OCI-LY7 (cell line): ENCODE data around the gene DUSP12. TPM values are rescaled to one million over a fixed set of nuclear protein-coding genes. Genes with fewer than 3 reads are reported as not detected.

ENCODE experiments used
- BruUV-seq: library from RNA; stranded (reverse); fragments of 400-500 nt; replicated peaks from 2 replicates; lab custom pipeline; 2021; lab: Mats Ljungman, UMichigan
- CTCF ChIA-PET: fragments of 300-600 bp; sonication (Branson Sonifier 250); formaldehyde crosslinking; loops from one replicate; lab custom pipeline; 2022; ENCODE audit warnings: antibody characterized with exemption; ENCODE audit not compliant: unreplicated experiment; lab: Charles Lee
- POLR2A ChIA-PET: fragments of 300-600 bp; sonication (Branson Sonifier 250); formaldehyde crosslinking; loops from one replicate; lab custom pipeline; 2022; ENCODE audit warnings: antibody characterized with exemption; lab: Charles Lee
- DNase-seq: peaks from one replicate; pipeline ENCODE4 v3.0.0-alpha.2; 2015; ENCODE audit warnings: low spot score
- H2AFZ ChIP-seq: fragments of 200-600 bp; sonication (generic), shearing (Covaris generic); 2 replicates; pipeline ENCODE4 v1.6.1; 2014; ENCODE audit warnings: mild to moderate bottlenecking, antibody characterized with exemption, low read length, moderate library complexity
- H3K27ac ChIP-seq: fragments of 200-600 bp; sonication (generic); 2 replicates; pipeline ENCODE4 v1.5.1; 2014; ENCODE audit warnings: mixed run types, low read depth, mild to moderate bottlenecking, moderate library complexity, low read length, inconsistent platforms; ENCODE audit not compliant: poor library complexity, severe bottlenecking
- H3K36me3 ChIP-seq: fragments of 200-600 bp; sonication (generic); 2 replicates; pipeline ENCODE4 v1.6.1; 2014; ENCODE audit warnings: mild to moderate bottlenecking, antibody characterized with exemption, low read length, moderate library complexity, mixed read lengths; ENCODE audit not compliant: insufficient read depth
- H3K4me1 ChIP-seq: fragments of 200-600 bp; sonication (generic); 2 replicates; pipeline ENCODE4 v1.5.1; 2014; ENCODE audit warnings: mild to moderate bottlenecking, low read length; ENCODE audit not compliant: insufficient read depth, poor library complexity, severe bottlenecking
- H3K4me2 ChIP-seq: fragments of 200-600 bp; sonication (generic); 2 replicates; pipeline ENCODE4 v1.6.1; 2014; ENCODE audit warnings: mild to moderate bottlenecking, low read length
- H3K4me3 ChIP-seq: fragments of 200-600 bp; sonication (generic); 2 replicates; pipeline ENCODE4 v1.5.1; 2014; ENCODE audit warnings: mild to moderate bottlenecking, low read depth, low read length; ENCODE audit not compliant: poor library complexity, severe bottlenecking
- H3K79me2 ChIP-seq: fragments of 200-600 bp; sonication (generic); 2 replicates; pipeline ENCODE4 v1.6.1; 2016; ENCODE audit warnings: low read depth, mild to moderate bottlenecking, low read length, moderate library complexity, mixed read lengths; ENCODE audit not compliant: insufficient read depth
- H3K9me2 ChIP-seq: fragments of 200-600 bp; sonication (generic); 2 replicates; pipeline ENCODE4 v1.6.1; 2016; ENCODE audit warnings: mild to moderate bottlenecking, low read length, mixed read lengths; ENCODE audit not compliant: insufficient read depth
- H3K9me3 ChIP-seq: fragments of 200-600 bp; sonication (generic); 2 replicates; pipeline ENCODE4 v1.6.1; 2014; ENCODE audit warnings: mild to moderate bottlenecking, mixed run types, low read length, mixed read lengths
- H4K20me1 ChIP-seq: fragments of 200-600 bp; sonication (generic); 2 replicates; pipeline ENCODE4 v1.6.1; 2014; ENCODE audit warnings: mild to moderate bottlenecking, antibody characterized with exemption, low read length, moderate library complexity, mixed read lengths; ENCODE audit not compliant: insufficient read depth
- CTCF ChIP-seq: fragments of 200-600 bp; sonication (generic); conservative IDR thresholded peaks from 2 replicates; pipeline ENCODE4 v1.5.1; 2014; ENCODE audit warnings: mild to moderate bottlenecking, antibody characterized with exemption, low read length, moderate library complexity, mixed read lengths
- EZH2phosphoT487 ChIP-seq: fragments of 200-600 bp; sonication (generic); IDR thresholded peaks from 2 replicates; pipeline ENCODE4 v1.6.1; 2018; ENCODE audit warnings: low read depth, borderline replicate concordance, mild to moderate bottlenecking, mixed run types, antibody characterized with exemption, low read length, moderate library complexity, mixed read lengths
- intact Hi-C: fragments of 100-400 bp; cut with micrococcal nuclease; formaldehyde crosslinking; loops from one replicate; pipeline ENCODE4 v1.10.0; 2022; ENCODE audit not compliant: unreplicated experiment
- total RNA-seq, 2 experiments: library from RNA; depleted of rRNA in 1 of 2; stranded (reverse); fragments of >200 nt in 1 of 2; shearing (Covaris generic) in 1 of 2; gene quantifications; 2 replicates each; pipeline ENCODE4 v1.2.3, GENCODE V29; 2014 to 2022

DUSP12 gene
- total RNA-seq, 2 experiments from 2014 or later, result 37.3 to 43.9 TPM

GRCh38 chr1:161770250-161770649, 20.7 kb downstream of the DUSP12 start:
- H3K4me1 ChIP-seq, result peaks cover 29% of the 10 kb centered on the region
- H3K36me3 ChIP-seq, result 0 out of 2 replicates have a peak, but pooled peaks cover 6% of the 10 kb centered on the region
- DNase-seq, result no peak
- BruUV-seq, result no TSS peak
- ChIA-PET POLR2A (no interaction called here), CTCF (no interaction called here)
- no peak overlapping the region for H2AFZ ChIP-seq
- H3K4me2 ChIP-seq, result no peak overlapping the region
- no peak overlapping the region for H3K27ac ChIP-seq
- peaks cover 72% of the 10 kb centered on the region; the same call in 1 of the 2 replicates for H3K79me2 ChIP-seq
- H3K9me2 ChIP-seq, result no peaks in the 10 kb centered on the region
- intact Hi-C loops, result no loop called here
- TF ChIP-seq EZH2phosphoT487, result no peak
- TF ChIP-seq CTCF, result no peak
- peaks cover 5% of the 10 kb centered on the region; the same call in 1 of the 2 replicates for H4K20me1 ChIP-seq
- no peak overlapping the region for H3K4me3 ChIP-seq
- no peaks in the 10 kb centered on the region for H3K9me3 ChIP-seq

GRCh38 chr1:161771161-161771560, 21.6 kb downstream of the DUSP12 start:
- TF ChIP-seq CTCF (no peak), EZH2phosphoT487 (no peak)
- Histone ChIP-seq H3K9me3 (no peaks in the 10 kb centered on the region), H3K4me3 (no peak overlapping the region), H4K20me1 (peaks cover 5% of the 10 kb centered on the region; the same call in 1 of the 2 replicates), H3K79me2 (peaks cover 70% of the 10 kb centered on the region; the same call in 1 of the 2 replicates), H3K36me3 (0 out of 2 replicates have a peak, but pooled peaks cover 6% of the 10 kb centered on the region), H3K4me1 (peaks cover 24% of the 10 kb centered on the region), H3K27ac (no peak overlapping the region), H3K4me2 (no peak overlapping the region), H3K9me2 (no peaks in the 10 kb centered on the region), H2AFZ (no peak overlapping the region)
- intact Hi-C loops, result no loop called here
- DNase-seq, result no peak
- ChIA-PET CTCF (no interaction called here), POLR2A (interaction anchor here (0.6 kb wide), 1 partner anchor 79 kb away, joined by 5 read pairs; no protein-coding TSS in a partner anchor)
- BruUV-seq, result no TSS peak

GRCh38 chr1:161771973-161772372, 22.4 kb downstream of the DUSP12 start:
- Histone ChIP-seq H3K9me2 (no peaks in the 10 kb centered on the region), H2AFZ (no peak overlapping the region), H4K20me1 (peaks cover 5% of the 10 kb centered on the region; the same call in 1 of the 2 replicates), H3K79me2 (peaks cover 67% of the 10 kb centered on the region; the same call in 1 of the 2 replicates), H3K4me3 (no peak overlapping the region), H3K9me3 (no peaks in the 10 kb centered on the region), H3K27ac (no peak overlapping the region), H3K4me2 (no peak overlapping the region), H3K4me1 (peaks cover 25% of the 10 kb centered on the region), H3K36me3 (0 out of 2 replicates have a peak, but pooled peaks cover 6% of the 10 kb centered on the region)
- POLR2A ChIA-PET, result interaction anchor here (0.6 kb wide), 1 partner anchor 20 kb away, joined by 5 read pairs; no protein-coding TSS in a partner anchor
- intact Hi-C loops, result no loop called here
- DNase-seq, result no peak
- TF ChIP-seq EZH2phosphoT487, result no peak
- TF ChIP-seq CTCF, result no peak
- BruUV-seq, result no TSS peak
- CTCF ChIA-PET, result no interaction called here
